ENCODE data around the gene ZFP69B.

Gene ZFP69B

DNA sequence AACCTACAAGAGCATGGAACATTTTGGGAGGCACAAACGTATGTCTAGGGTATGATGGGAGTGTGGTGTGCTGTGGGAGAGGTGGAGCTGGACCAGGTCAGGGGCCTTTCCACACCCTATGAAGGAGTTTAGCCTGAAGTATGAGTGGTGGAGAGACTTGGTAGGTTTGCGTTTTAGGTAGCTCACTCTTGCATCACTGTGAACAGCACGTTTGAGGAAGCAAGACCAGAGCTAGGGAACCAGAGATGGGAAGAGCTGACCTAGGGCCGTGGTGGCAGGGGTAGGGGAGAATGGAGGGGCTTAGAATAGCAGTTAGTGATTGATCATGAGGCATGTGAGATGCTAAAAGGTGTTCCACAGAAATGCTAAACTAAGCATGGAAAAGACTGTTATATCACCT, 25.1 kb upstream of the ZFP69B start:
- ATAC-seq = no peak
- TF ChIP-seq, protein P1, sequence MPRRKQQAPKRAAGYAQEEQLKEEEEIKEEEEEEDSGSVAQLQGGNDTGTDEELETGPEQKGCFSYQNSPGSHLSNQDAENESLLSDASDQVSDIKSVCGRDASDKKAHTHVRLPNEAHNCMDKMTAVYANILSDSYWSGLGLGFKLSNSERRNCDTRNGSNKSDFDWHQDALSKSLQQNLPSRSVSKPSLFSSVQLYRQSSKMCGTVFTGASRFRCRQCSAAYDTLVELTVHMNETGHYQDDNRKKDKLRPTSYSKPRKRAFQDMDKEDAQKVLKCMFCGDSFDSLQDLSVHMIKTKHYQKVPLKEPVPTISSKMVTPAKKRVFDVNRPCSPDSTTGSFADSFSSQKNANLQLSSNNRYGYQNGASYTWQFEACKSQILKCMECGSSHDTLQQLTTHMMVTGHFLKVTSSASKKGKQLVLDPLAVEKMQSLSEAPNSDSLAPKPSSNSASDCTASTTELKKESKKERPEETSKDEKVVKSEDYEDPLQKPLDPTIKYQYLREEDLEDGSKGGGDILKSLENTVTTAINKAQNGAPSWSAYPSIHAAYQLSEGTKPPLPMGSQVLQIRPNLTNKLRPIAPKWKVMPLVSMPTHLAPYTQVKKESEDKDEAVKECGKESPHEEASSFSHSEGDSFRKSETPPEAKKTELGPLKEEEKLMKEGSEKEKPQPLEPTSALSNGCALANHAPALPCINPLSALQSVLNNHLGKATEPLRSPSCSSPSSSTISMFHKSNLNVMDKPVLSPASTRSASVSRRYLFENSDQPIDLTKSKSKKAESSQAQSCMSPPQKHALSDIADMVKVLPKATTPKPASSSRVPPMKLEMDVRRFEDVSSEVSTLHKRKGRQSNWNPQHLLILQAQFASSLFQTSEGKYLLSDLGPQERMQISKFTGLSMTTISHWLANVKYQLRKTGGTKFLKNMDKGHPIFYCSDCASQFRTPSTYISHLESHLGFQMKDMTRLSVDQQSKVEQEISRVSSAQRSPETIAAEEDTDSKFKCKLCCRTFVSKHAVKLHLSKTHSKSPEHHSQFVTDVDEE (CRISPR knock-in tag; IDR thresholded peaks at IDR 0.05) = no peak
- TF ChIP-seq ZFP3 (CRISPR knock-in tag; IDR thresholded peaks at IDR 0.05) = no peak
- no peak for TF ChIP-seq TOX (CRISPR knock-in tag; IDR thresholded peaks at IDR 0.05; ENCODE audit: borderline replicate concordance)
- no peak for TF ChIP-seq SNAI2 (CRISPR knock-in tag; IDR thresholded peaks at IDR 0.05)
- TF ChIP-seq PPARA (CRISPR knock-in tag; IDR thresholded peaks at IDR 0.05; ENCODE audit: borderline replicate concordance) = no peak
- TF ChIP-seq RARB (CRISPR knock-in tag; IDR thresholded peaks at IDR 0.05) = no peak
- TF ChIP-seq ISL1 (CRISPR knock-in tag; IDR thresholded peaks at IDR 0.05) = no peak
- no peak for TF ChIP-seq ZFP30 (CRISPR knock-in tag; IDR thresholded peaks at IDR 0.05)
- TF ChIP-seq ESRRG (CRISPR knock-in tag; IDR thresholded peaks at IDR 0.05) = no peak
- TF ChIP-seq ZNF70 (CRISPR knock-in tag; IDR thresholded peaks at IDR 0.05) = no peak
- TF ChIP-seq, protein P2, sequence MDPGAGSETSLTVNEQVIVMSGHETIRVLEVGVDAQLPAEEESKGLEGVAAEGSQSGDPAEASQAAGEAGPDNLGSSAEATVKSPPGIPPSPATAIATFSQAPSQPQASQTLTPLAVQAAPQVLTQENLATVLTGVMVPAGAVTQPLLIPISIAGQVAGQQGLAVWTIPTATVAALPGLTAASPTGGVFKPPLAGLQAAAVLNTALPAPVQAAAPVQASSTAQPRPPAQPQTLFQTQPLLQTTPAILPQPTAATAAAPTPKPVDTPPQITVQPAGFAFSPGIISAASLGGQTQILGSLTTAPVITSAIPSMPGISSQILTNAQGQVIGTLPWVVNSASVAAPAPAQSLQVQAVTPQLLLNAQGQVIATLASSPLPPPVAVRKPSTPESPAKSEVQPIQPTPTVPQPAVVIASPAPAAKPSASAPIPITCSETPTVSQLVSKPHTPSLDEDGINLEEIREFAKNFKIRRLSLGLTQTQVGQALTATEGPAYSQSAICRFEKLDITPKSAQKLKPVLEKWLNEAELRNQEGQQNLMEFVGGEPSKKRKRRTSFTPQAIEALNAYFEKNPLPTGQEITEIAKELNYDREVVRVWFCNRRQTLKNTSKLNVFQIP (CRISPR knock-in tag; IDR thresholded peaks at IDR 0.05; ENCODE audit: borderline replicate concordance, low read depth) = no peak

DNA sequence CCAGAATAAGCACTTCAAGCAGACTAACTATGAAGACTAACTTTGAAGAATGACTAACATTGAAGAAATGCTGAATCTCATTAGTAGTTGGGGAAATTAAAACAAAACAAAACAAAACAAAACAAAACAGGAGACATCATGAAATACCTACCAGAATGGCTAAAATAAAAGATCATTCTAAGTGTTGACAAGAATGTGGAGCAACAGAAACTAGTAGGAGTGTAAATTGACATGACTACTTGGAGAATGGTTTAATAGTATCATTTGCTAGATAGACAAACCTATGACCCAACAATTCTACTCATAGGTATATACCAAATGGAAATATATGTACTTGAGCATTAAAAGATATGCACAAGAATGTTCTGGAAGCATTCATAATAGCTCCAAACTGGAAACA, 18.9 kb upstream of the ZFP69B start:
- TF ChIP-seq GLIS3 (CRISPR knock-in tag; IDR thresholded peaks at IDR 0.05) = no peak
- ATAC-seq = no peak

DNA sequence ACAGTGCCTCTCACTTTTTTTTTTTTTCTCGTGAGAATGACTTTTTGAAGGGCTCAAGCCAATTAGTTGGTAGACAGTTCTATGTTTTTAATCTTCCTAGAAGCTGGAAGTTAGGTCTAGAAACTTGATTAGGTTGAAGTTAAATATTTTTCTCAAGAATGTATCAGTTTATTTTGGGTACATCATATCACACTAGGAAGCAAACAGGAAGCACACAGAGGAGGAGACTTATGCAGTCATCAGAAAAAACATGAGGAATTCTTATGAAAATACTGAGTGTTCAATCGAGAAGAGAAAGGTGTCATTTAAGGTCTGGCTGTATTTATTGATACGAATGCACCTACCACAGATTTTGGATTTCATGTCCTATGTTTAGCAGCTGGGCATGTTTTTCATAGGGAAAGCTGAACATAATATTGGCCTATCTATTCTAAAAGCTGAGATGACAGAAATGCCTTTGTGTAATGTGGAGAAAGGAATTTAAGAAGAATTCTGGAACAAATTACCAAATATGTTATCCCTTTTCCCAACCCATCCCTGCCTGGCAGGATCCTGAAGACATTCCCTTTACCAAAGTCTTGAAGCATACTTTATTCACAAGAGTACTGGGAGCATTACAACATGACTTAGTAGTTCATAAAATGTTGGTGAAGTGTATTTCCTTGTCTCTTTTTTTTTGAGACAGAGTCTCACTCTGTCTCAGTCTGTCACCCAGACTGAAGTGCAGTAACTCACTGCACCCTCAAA, 17.5 kb upstream of the ZFP69B start:
- no peak for TF ChIP-seq GLIS3 (CRISPR knock-in tag; IDR thresholded peaks at IDR 0.05)
- no peak for TF ChIP-seq ZC3H10 (CRISPR knock-in tag; IDR thresholded peaks at IDR 0.05)
- no peak for TF ChIP-seq BACH2 (CRISPR knock-in tag; IDR thresholded peaks at IDR 0.05; ENCODE audit: borderline replicate concordance)
- no peak for TF ChIP-seq RARB (CRISPR knock-in tag; IDR thresholded peaks at IDR 0.05)
- no peak for TF ChIP-seq PPARA (CRISPR knock-in tag; IDR thresholded peaks at IDR 0.05; ENCODE audit: borderline replicate concordance)
- TF ChIP-seq, protein P3, sequence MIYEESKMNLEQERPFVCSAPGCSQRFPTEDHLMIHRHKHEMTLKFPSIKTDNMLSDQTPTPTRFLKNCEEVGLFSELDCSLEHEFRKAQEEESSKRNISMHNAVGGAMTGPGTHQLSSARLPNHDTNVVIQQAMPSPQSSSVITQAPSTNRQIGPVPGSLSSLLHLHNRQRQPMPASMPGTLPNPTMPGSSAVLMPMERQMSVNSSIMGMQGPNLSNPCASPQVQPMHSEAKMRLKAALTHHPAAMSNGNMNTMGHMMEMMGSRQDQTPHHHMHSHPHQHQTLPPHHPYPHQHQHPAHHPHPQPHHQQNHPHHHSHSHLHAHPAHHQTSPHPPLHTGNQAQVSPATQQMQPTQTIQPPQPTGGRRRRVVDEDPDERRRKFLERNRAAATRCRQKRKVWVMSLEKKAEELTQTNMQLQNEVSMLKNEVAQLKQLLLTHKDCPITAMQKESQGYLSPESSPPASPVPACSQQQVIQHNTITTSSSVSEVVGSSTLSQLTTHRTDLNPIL (CRISPR knock-in tag; IDR thresholded peaks at IDR 0.05; ENCODE audit: low read depth) = no peak
- no peak for TF ChIP-seq CSDC2 (CRISPR knock-in tag; IDR thresholded peaks at IDR 0.05)
- TF ChIP-seq, protein P1 (CRISPR knock-in tag; IDR thresholded peaks at IDR 0.05) = no peak
- no peak for TF ChIP-seq SNAI2 (CRISPR knock-in tag; IDR thresholded peaks at IDR 0.05)
- no peak for TF ChIP-seq ARNTL (CRISPR knock-in tag; IDR thresholded peaks at IDR 0.05; ENCODE audit: borderline replicate concordance, low read depth)
- no peak for TF ChIP-seq ZNF565 (CRISPR knock-in tag; conservative IDR thresholded peaks at IDR 0.05; ENCODE audit: low read depth)
- TF ChIP-seq, protein P4, sequence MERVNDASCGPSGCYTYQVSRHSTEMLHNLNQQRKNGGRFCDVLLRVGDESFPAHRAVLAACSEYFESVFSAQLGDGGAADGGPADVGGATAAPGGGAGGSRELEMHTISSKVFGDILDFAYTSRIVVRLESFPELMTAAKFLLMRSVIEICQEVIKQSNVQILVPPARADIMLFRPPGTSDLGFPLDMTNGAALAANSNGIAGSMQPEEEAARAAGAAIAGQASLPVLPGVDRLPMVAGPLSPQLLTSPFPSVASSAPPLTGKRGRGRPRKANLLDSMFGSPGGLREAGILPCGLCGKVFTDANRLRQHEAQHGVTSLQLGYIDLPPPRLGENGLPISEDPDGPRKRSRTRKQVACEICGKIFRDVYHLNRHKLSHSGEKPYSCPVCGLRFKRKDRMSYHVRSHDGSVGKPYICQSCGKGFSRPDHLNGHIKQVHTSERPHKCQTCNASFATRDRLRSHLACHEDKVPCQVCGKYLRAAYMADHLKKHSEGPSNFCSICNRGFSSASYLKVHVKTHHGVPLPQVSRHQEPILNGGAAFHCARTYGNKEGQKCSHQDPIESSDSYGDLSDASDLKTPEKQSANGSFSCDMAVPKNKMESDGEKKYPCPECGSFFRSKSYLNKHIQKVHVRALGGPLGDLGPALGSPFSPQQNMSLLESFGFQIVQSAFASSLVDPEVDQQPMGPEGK (CRISPR knock-in tag; IDR thresholded peaks at IDR 0.05; ENCODE audit: borderline replicate concordance) = no peak

More for the DNA sequence above, 17.5 kb upstream of the ZFP69B start:
- no peak for ATAC-seq
